RWPE1 (cell line): ENCODE data around the gene BST2.

Experiments used
- CTCF ChIA-PET: fragments of 350-600 bp; sonication (Branson Sonifier 250); formaldehyde crosslinking; extraction: SDS; loops from one replicate; lab custom pipeline; 2021; lab: Yijun Ruan, JAX
- POLR2A ChIA-PET: fragments of 400-600 bp; formaldehyde crosslinking; extraction: SDS; loops from one replicate; lab custom pipeline; 2020; ENCODE audit warnings: antibody characterized with exemption; ENCODE audit not compliant: low non-redundant PET; lab: Yijun Ruan, JAX
- DNase-seq: peaks from one replicate; pipeline ENCODE4 v3.0.0; 2012; ENCODE audit warnings: low spot score
- H3K27ac ChIP-seq: fragments of 450-650 bp; 2 replicates; pipeline ENCODE4 v1.5.1; 2017
- TF ChIP-seq, protein P1 (sequence below): fragments of 450-650 bp; conservative IDR thresholded peaks from 2 replicates; pipeline ENCODE4 v1.5.1; 2017; ENCODE audit warnings: low read depth, mild to moderate bottlenecking

Gene BST2

GRCh38 chr19:17419621-17420474, 14.4 kb upstream of the BST2 start, which contains the start of gene MVB12A:
MVB12A (plus strand) TSS chr19:17420047; CDS start chr19:17420136, 89 bp downstream.
- POLR2A ChIA-PET = interaction anchor here (0.5 to 0.7 kb wide), 8 partner anchors 13 to 742 kb away, joined by 3 to 13 read pairs (median 4); partner anchors contain the start of gene BST2
- H3K27ac ChIP-seq = peak within 1 kb of the TSS; percentile 87
- TF ChIP-seq, protein P1, sequence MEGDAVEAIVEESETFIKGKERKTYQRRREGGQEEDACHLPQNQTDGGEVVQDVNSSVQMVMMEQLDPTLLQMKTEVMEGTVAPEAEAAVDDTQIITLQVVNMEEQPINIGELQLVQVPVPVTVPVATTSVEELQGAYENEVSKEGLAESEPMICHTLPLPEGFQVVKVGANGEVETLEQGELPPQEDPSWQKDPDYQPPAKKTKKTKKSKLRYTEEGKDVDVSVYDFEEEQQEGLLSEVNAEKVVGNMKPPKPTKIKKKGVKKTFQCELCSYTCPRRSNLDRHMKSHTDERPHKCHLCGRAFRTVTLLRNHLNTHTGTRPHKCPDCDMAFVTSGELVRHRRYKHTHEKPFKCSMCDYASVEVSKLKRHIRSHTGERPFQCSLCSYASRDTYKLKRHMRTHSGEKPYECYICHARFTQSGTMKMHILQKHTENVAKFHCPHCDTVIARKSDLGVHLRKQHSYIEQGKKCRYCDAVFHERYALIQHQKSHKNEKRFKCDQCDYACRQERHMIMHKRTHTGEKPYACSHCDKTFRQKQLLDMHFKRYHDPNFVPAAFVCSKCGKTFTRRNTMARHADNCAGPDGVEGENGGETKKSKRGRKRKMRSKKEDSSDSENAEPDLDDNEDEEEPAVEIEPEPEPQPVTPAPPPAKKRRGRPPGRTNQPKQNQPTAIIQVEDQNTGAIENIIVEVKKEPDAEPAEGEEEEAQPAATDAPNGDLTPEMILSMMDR = no peak
- CTCF ChIA-PET = interaction anchor here (0.6 to 1.2 kb wide), 5 partner anchors 9 to 211 kb away, joined by 3 to 5 read pairs (median 3); no protein-coding TSS in a partner anchor
- DNase-seq = peak; percentile 98

GRCh38 chr19:17419154-17419620, 13.8 kb upstream of the BST2 start:
- H3K27ac ChIP-seq = peak overlapping the region; percentile 87
- TF ChIP-seq, protein P1 = no peak
- DNase-seq = no peak
- POLR2A ChIA-PET = interaction anchor here (0.5 to 0.7 kb wide), 7 partner anchors 14 to 741 kb away, joined by 3 to 13 read pairs (median 4); partner anchors contain the start of gene BST2
- CTCF ChIA-PET = interaction anchor here (0.5 to 1.2 kb wide), 5 partner anchors 10 to 91 kb away, joined by 3 to 5 read pairs (median 3); no protein-coding TSS in a partner anchor

- H3K27ac ChIP-seq = no peak overlapping the region
- CTCF ChIA-PET = interaction anchor here (0.5 to 0.6 kb wide), 2 partner anchors 48 to 92 kb away, joined by 3 read pairs; no protein-coding TSS in a partner anchor
- DNase-seq = no peak
- TF ChIP-seq, protein P1 = no peak
- POLR2A ChIA-PET = no interaction called here
Observed at GRCh38 chr19:17418710-17419109, 13.3 kb upstream of the BST2 start.

GRCh38 chr19:17415121-17415520, 9.7 kb upstream of the BST2 start:
- TF ChIP-seq, protein P1 = no peak
- no peak for DNase-seq
- POLR2A ChIA-PET = no interaction called here
- CTCF ChIA-PET = no interaction called here
- no peak overlapping the region for H3K27ac ChIP-seq

DNA sequence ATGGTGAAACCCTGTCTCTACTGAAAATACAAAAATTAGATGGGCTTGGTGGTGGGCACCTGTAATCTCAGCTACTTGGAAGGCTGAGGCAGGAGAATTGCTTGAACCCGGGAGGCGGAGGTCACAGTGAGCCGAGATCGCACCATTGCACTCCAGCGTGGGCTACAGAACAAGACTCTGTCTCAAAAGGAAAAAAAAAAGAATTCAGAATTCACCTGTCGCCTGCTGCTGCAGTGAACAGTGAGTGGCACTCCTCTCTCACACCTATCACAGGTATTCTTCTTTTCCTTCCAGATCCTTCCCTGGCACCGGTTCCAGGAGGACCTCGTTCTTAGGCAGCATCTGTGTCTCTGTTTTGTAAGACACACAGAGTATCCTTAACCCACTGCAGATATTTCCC, 8.7 kb upstream of the BST2 start:
- POLR2A ChIA-PET = no interaction called here
- no peak for DNase-seq
- H3K27ac ChIP-seq = no peak overlapping the region
- TF ChIP-seq, protein P1 = no peak
- CTCF ChIA-PET = interaction anchor here (0.7 kb wide), 1 partner anchor 88 kb away, joined by 6 read pairs; no protein-coding TSS in a partner anchor

GRCh38 chr19:17411801-17412200, 6.4 kb upstream of the BST2 start:
- TF ChIP-seq, protein P1 = no peak
- POLR2A ChIA-PET = no interaction called here
- CTCF ChIA-PET = interaction anchor here (0.6 kb wide), 1 partner anchor 177 kb away, joined by 3 read pairs; no protein-coding TSS in a partner anchor
- no peak overlapping the region for H3K27ac ChIP-seq
- DNase-seq = no peak
